HCEC 1CT (cell line): ENCODE measurements around the gene POLDIP3.

ENCODE experiments used
- DNase-seq: peaks from one replicate; pipeline ENCODE4 v3.0.0-alpha.2; 2017

The POLDIP3 gene

GRCh38 chr22:42614312-42615091 is at the start of gene POLDIP3:
Gene POLDIP3, minus strand, starts transcription at chr22:42614883. Its CDS starts 26 bp downstream, at chr22:42614857.
- DNase-seq, result peak; percentile 97

DNA sequence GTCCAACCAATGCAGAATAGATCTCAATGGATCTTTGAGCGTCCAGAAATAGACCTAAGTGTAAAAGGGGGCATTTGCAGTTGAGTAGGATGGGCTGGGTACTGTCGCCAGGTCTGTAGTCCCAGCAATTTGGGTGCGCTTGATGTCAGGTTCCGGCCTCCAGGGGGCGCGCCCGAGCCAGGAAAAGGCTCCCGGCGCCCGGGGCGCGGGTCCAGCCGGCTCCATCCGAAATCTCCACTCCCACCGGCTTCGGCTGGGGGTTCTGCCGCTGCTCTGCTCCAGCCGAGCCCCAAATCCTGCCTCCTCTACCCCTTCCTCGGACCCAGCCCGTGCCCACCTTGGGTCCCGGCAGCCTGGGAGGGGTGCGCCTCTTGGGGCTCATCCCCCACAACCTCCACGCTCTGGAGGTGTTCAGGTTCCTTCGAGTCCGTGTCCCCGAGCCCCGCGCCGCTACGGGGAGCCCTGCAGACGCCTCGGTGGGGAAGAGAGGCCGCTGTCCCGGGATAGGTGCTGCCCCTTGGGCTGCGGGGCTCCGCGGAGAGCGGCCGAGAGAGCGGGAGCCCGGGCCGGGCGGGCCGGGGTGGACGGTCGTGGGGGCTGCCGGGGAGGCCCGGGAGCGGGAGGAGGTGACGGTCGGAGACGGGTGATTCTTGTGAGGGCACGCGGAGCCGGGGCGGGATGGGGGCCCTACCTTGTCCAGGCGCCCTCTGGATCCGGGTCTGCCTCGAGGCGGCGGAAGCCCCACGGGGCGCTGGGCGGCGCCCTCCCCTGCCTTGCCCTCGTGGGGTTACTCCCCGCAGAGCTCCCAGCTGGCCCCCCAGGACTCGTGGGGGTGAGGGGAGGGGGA is 47.5 kb upstream of the POLDIP3 start:
- peak; percentile 60 for DNase-seq

GRCh38 chr22:42656578-42656977 is 41.9 kb upstream of the POLDIP3 start:
- no peak for DNase-seq

DNA sequence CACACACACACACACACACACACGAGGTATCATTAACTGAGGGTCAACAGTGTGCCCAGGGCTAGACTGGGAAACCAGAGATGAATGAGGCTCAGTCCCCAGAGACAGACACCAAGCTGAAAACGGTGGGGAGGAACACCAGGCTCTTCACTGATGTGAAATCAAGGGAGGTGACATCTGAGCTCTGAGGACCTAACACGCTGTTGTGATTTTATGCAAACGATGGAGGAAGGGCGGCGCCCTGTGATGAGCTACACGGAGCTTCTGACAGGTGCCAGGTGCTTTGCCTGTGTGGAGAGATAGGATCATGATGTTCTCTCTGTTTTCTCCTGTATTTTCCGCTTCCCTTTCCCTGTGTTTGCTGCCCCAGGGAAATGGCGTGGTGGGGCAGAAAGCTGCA is 41.0 kb upstream of the POLDIP3 start:
- no peak for DNase-seq

GRCh38 chr22:42654436-42655073 is 39.9 kb upstream of the POLDIP3 start:
- no peak for DNase-seq

DNA sequence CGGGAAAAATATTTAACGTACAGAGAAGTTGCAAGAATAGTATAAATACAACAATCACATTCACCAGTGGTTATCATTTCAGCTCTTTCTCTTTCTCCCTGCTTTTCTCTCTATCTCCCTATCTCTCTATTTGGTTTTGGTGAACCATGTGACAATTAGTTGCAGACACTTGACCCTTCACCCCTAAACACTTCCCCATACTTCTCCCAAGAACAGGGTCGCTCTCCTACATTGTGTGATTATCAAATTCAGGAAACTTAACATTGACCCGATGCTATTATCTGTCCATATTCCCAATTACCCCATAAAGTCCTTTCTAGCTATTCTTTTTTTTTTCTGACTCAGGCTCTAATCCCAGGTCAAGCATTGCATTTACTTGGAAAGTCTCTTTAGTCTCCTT is 39.3 kb upstream of the POLDIP3 start:
- DNase-seq, result no peak

DNA sequence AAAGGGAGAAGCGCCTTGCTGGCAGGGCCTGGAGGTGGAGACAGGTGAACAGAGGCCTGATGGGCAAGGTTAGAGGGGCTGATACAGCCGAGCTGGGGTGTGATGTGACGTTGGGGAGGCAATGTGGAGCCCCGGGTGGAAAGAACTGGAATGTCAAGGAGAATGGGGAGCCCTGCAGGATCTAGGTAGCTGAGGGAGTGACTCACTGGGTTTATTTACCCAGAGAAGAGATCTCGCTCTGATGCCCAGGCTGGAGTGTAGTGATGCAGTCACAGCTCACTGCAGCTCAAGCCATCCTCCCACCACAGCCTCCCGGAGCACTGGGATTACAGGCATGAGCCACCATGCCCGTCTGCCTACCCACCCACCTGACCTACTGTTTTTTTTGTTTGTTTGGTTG is 36.5 kb upstream of the POLDIP3 start:
- peak; percentile 63 for DNase-seq

DNA sequence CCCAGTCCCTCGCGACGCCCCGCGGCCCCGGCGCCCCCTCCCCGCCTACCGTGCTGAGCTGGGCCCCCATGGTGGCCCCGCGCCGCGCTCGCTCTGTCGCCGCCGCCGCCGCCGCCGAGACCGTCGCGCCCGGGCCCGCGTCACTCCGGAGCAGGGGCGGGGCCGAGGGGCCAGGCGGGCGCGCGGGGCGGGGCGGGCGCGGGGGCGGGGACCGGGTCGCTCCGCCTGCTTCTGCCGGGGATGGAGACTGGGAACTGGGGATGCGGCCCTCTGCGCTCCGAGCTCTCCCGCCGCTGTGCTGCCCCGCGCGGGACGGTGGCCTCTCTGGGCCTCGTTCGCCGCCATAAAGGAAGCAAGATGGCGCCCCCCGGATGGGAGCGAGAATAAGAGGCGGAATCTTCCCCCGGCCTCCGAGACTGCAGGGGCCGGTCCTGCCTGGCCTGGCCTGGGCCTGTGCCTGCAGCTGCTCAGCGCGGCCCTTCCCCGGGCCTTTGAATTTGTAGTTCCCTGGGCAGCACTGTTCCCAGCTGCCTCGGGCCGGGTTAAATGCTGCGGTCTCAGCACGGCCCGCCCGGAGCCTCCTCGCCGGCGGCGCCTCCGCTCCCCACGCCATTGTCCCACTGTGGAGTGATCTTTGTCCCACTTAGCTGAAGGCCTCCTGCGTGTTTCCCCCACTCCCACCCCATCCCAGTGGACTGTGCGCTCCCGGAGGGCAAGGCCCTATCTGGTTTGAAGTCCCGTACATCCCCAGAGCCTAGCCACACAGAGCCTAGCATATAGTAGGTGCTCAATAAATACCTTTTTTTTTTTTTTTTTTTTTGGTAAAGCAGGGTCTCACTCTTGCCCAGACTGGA is 34.8 kb upstream of the POLDIP3 start, which contains the start of gene CYB5R3:
TSS of gene CYB5R3 (minus strand) at position 147 of the 854 bp plus-strand sequence. CDS start at position 70, 77 bp downstream.
- peak; percentile 90 for DNase-seq

DNA sequence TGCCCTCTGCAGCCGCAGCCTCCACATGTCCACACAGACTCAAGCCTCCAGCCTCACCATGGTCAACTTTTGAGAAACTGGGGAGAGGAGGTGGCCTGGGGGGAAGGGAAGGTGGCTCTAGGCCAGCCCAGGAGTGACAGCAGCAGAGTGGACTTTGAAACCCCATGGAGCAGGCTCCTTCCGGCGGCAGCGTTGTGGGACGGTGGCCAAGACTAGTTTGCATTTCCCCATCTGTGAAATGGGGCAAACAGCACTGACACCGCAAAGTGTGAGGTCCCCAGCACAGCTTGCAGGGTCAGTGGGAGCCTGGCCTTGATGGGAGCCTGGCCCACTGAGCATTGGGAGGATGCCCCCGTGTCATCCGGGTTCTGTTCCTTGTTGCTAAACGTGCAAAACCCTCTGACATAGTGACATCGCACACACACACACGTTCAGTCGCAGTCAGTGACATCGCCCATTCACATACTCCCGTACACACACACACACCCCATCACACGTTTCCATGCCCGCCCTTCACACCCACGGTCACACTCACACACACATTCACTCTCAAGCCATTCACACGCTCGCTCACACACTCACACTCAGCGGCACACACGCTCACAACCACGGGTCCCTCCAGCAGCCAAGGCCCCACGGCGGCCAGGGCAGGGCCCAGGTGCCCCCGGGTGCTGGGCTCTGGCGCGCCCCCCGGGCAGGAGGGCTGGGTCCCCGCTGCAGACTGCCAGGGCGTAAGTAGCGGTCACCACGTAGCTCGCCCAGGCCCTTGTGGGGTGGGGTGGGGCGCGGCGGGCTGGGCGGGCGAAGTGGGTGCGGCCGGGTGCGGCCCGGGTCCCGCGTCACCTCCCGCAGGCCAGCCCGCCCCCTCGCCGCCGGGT is 33.9 kb upstream of the POLDIP3 start:
- DNase-seq, result peak; percentile 28

DNA sequence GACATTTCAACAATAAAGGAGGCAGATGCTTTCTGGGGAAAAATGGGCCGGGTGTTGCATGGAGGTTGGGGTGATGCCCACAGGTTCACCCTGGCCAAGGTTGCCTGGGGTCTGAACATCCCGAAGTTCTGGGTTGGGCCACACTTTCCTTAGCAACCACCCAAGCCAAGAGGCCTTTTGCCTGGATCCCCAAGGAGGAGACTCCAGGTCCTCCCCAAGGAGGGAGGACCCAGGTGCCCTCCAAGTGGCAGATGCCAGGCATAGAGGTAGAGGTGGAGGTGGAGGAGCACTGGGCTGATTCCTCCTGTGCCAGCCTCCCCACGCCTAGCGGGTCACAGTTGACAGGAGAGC is 33.3 kb upstream of the POLDIP3 start:
- no peak for DNase-seq

GRCh38 chr22:42646569-42647525 is 32.2 kb upstream of the POLDIP3 start:
- no peak for DNase-seq

GRCh38 chr22:42645938-42646568 is 31.4 kb upstream of the POLDIP3 start:
- no peak for DNase-seq

- DNase-seq, result no peak
These were observed 30.8 kb upstream of the POLDIP3 start for GRCh38 chr22:42645341-42645937.

DNA sequence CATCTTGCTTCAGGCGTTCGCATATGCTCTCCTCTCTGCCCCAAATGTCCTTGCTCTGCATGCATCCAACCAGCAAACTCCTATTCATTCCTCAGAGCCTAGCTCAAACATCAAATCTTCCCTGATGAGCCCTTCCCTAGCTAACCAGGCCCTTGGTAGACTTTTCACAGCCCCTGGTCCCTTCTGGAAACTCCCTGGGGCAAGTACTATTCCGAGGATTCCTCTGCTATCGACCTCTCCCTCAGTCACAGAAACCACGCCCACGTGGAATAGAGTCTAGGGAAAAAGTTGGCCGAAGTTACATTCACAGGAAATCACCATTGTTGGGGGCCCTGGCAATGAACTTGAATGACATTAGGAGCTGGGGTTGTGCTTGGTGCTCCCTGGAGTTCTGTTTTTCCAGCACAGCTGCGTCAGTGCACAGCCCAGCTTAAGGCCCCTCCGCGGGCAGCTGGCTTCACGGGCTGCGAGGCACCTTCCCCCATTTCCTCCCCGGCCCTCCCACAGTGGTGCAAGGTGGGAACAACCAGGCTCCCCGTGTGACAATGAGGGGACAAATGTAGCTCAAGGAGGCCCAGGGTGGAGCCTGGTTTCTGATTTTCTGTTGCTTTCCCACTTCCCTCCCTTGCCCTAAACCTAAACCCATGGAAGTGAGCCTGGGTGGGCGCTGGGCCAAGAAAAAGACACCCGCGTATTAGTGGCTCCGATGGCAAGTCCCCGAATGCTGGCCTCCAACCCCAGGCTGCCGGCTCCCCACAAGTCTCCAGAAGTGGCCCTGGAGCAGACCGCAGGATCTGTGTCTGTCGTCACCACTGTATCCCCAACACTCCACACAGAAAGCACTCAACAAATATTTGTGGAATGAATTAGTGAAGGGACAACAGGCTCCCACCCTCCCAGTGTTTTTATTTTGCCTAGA is 30.0 kb upstream of the POLDIP3 start:
- no peak for DNase-seq

- no peak for DNase-seq
These were observed 29.1 kb upstream of the POLDIP3 start for GRCh38 chr22:42643634-42644421.

DNA sequence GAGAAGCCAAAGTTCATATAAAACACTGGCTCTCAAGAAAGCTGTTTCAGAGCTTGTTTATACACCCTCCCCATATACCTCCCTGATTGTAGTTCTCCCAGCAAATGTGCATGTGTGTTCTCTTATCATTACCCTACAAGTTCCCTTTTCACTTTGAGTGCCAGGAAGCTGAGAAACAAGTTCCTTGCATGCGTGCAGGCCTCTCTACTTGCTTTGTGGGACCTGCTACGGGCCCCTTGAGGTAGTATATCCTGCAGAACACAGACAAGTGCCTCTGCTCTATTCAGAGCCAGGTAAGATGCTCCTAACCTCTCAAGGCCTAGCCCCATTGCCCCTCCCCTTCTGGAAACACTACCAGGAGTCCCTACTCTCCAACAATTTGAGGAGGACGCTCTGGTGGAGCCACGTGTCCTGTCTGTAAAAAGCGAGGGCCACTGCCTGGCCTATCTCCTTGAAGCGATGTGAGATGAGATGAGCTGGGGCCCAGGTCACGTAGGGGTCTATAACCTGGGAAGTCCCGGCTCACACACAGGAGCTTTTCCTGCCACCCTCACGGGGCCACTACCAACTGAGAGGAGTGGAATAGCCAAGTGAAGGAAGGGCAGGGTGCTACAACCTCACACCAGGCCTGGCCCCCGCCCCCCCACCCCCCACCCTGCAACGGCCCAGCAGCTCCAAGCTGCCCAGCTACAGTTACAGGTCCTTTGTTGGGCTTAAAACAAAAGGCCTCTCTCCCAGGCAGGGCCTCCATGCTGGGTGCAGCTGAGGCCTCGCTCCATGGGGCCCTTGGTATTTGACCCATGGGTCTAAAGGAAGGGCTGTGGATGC is 28.3 kb upstream of the POLDIP3 start:
- DNase-seq, result no peak
